Measurements from ENCODE around the gene OR10H2. TPM values are rescaled to one million over a fixed set of nuclear protein-coding genes. Genes with fewer than 3 reads are reported as not detected.
"Not testable (repeated sequence)": the region's sequence is repeated elsewhere in the genome, so short reads cannot be mapped to it uniquely, and the experiment has no call there.

The OR10H2 gene
- total RNA-seq, 1 experiment from 2014 or later, result not detected

DNA sequence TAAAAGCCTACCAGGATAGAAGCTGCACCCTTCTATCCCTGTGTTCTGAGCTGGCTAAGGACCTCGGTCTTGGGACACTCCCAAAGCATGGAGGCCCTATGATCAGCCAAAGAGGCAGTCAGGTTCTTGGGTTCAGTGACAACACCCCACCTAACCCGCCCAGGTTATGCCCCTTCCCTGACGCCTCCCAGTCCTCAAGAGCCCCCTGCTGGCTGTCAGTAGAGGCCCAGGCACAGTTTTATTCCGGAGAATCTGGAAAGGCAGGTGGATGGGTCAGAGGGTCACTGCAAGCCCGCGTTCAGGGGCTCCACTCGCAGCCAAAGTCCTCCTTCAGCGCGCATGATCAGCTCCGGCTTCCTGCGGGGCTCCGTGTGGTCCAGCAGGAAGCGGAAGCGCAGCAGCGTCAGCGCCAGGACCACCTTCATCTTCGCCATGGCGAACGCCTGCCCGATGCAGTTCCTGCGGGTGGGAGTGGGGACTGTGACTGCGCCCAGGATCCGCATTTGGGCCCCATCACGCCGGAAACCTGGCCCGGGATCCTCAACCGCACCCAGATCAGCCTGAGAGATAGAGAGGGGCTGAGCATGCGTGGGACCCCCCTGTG, 32.2 kb downstream of the OR10H2 start:
- no peak for DNase-seq (ENCODE audit: low read depth)

DNA sequence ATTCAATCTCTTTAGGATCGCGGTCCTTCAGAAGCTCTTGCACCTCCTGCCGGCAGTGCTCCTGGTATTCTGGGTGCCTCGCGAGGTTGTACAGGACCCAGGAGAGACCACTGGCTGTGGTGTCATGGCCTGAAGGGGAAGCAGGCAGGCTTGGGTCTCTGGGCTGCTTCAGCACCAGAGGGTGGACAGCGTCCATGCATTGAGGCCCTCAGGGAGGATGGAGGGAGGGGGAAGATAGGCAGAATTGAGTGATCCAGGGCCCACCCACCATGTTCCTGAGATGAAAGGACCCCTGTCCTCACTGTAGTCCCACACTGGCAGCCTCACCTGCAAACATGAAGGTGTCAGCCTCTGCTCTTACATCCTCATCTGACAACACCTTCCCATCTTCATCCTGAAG, 41.8 kb downstream of the OR10H2 start:
- DNase-seq (ENCODE audit: low read depth), result no peak

- DNase-seq (ENCODE audit: low read depth), result not testable (repeated sequence)
Measured at GRCh38 chr19:15774159-15774558, 46.3 kb downstream of the OR10H2 start.

GRCh38 chr19:15775249-15775648, 47.4 kb downstream of the OR10H2 start:
- DNase-seq (ENCODE audit: low read depth), result no peak

- DNase-seq (ENCODE audit: low read depth), result no peak
Measured at GRCh38 chr19:15776264-15776663, 48.4 kb downstream of the OR10H2 start.

GRCh38 chr19:15776991-15777970, 49.5 kb downstream of the OR10H2 start:
- DNase-seq (ENCODE audit: low read depth), result no peak

Other genes with a start within 250 kb of the OR10H2 start
- gene PGLYRP2, start 248.5 kb upstream of the OR10H2 start, total RNA-seq (2014; rRNA removed; shearing (Covaris generic)), result 0.17 TPM in 1 of 2 replicates, not detected in the other
- gene CYP4F22, start 219.5 kb upstream of the OR10H2 start, total RNA-seq (2014; rRNA removed; shearing (Covaris generic)), result not detected in 2 replicates
- gene CYP4F8, start 112.8 kb upstream of the OR10H2 start, total RNA-seq (2014; rRNA removed; shearing (Covaris generic)), result not detected in 2 replicates
- 0.15 TPM in 1 of 2 replicates, not detected in the other for gene CYP4F3, start 87.1 kb upstream of the OR10H2 start, total RNA-seq (2014; rRNA removed; shearing (Covaris generic))
- gene CYP4F12, start 54.9 kb upstream of the OR10H2 start, total RNA-seq (2014; rRNA removed; shearing (Covaris generic)), result not detected in 2 replicates
- not detected in 2 replicates for gene OR10H3, start 10.0 kb downstream of the OR10H2 start, total RNA-seq (2014; rRNA removed; shearing (Covaris generic))
- gene OR10H5, start 59.6 kb downstream of the OR10H2 start, total RNA-seq (2014; rRNA removed; shearing (Covaris generic)), result not detected in 2 replicates
- not detected in 2 replicates for gene OR10H1, start 87.6 kb downstream of the OR10H2 start, total RNA-seq (2014; rRNA removed; shearing (Covaris generic))
- 1.6 and 1.8 TPM in 2 replicates for gene CYP4F2, start 170.1 kb downstream of the OR10H2 start, total RNA-seq (2014; rRNA removed; shearing (Covaris generic))
- 0.17 and 0.44 TPM in 2 replicates for gene CYP4F11, start 206.5 kb downstream of the OR10H2 start, total RNA-seq (2014; rRNA removed; shearing (Covaris generic))
- not detected in 2 replicates for gene OR10H4, start 221.0 kb downstream of the OR10H2 start, total RNA-seq (2014; rRNA removed; shearing (Covaris generic))

All from M059J (cell line).